ENCODE measurements around the gene PCDH11X.
"Not testable (repeated sequence)": the region's sequence is repeated elsewhere in the genome, so short reads cannot be mapped to it uniquely, and the experiment has no call there.

- TF ChIP-seq CTCF, POLR2A, POLR2AphosphoS5 (IDR thresholded peaks at IDR 0.05): not testable (repeated sequence)
Observed at GRCh38 chrX:91779135-91779534, at the start of gene PCDH11X.
